Ishikawa (cell line): Measurements from ENCODE around the gene STX1A.

ENCODE experiments used
- CEBPB ChIP-seq: IDR thresholded peaks from 2 replicates; pipeline ENCODE4 v1.6.1; 2012
- CREB1 ChIP-seq: IDR thresholded peaks from 2 replicates; pipeline ENCODE4 v1.6.1; 2012; ENCODE audit warnings: low read depth
- EGR1 ChIP-seq: IDR thresholded peaks from 2 replicates; pipeline ENCODE4 v1.6.1; 2012
- EP300 ChIP-seq: IDR thresholded peaks from 2 replicates; pipeline ENCODE4 v1.6.1; 2012; ENCODE audit warnings: borderline replicate concordance
- MAX ChIP-seq: IDR thresholded peaks from 2 replicates; pipeline ENCODE4 v1.6.1; 2012
- NFIC ChIP-seq: IDR thresholded peaks from 2 replicates; pipeline ENCODE4 v1.6.1; 2012
- TAF1 ChIP-seq: IDR thresholded peaks from 2 replicates; pipeline ENCODE4 v1.6.1; 2012; ENCODE audit warnings: low read depth, mild to moderate bottlenecking
- TEAD4 ChIP-seq: IDR thresholded peaks from 2 replicates; pipeline ENCODE4 v1.6.1; 2012
- USF1 ChIP-seq: IDR thresholded peaks from 2 replicates; pipeline ENCODE4 v1.6.1; 2012
- YY1 ChIP-seq: IDR thresholded peaks from 2 replicates; pipeline ENCODE4 v1.6.1; 2012; ENCODE audit warnings: low read depth
- ZBTB7A ChIP-seq: IDR thresholded peaks from 2 replicates; pipeline ENCODE4 v1.6.1; 2012; ENCODE audit warnings: low read depth
- TF ChIP-seq, protein P1 (sequence below): IDR thresholded peaks from 2 replicates; pipeline ENCODE4 v1.6.1; 2012; ENCODE audit warnings: low read depth, mild to moderate bottlenecking

GRCh38 chr7:73678862-73679261 lies 40.6 kb downstream of the STX1A start:
- TF ChIP-seq TAF1 (no peak), USF1 (no peak), TEAD4 (no peak), CREB1 (no peak), EGR1 (no peak), YY1 (no peak), ZBTB7A (no peak), EP300 (no peak), CEBPB (no peak), MAX (no peak), NFIC (no peak)
- TF ChIP-seq, protein P1, sequence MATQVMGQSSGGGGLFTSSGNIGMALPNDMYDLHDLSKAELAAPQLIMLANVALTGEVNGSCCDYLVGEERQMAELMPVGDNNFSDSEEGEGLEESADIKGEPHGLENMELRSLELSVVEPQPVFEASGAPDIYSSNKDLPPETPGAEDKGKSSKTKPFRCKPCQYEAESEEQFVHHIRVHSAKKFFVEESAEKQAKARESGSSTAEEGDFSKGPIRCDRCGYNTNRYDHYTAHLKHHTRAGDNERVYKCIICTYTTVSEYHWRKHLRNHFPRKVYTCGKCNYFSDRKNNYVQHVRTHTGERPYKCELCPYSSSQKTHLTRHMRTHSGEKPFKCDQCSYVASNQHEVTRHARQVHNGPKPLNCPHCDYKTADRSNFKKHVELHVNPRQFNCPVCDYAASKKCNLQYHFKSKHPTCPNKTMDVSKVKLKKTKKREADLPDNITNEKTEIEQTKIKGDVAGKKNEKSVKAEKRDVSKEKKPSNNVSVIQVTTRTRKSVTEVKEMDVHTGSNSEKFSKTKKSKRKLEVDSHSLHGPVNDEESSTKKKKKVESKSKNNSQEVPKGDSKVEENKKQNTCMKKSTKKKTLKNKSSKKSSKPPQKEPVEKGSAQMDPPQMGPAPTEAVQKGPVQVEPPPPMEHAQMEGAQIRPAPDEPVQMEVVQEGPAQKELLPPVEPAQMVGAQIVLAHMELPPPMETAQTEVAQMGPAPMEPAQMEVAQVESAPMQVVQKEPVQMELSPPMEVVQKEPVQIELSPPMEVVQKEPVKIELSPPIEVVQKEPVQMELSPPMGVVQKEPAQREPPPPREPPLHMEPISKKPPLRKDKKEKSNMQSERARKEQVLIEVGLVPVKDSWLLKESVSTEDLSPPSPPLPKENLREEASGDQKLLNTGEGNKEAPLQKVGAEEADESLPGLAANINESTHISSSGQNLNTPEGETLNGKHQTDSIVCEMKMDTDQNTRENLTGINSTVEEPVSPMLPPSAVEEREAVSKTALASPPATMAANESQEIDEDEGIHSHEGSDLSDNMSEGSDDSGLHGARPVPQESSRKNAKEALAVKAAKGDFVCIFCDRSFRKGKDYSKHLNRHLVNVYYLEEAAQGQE: no peak
